ENCODE data around the gene FOXK1.
"Not testable (repeated sequence)": the region's sequence is repeated elsewhere in the genome, so short reads cannot be mapped to it uniquely, and the experiment has no call there.

The FOXK1 gene

GRCh38 chr7:4683884-4684565 is 1.9 kb downstream of the FOXK1 start:
- no peak for TF ChIP-seq CTCF (IDR thresholded peaks at IDR 0.05)
- Mint-ChIP-seq H3K4me1 (peaks cover 46% of the 10 kb centered on the region), H3K4me3 (peak overlapping the region; percentile 92), H3K27ac (peak overlapping the region; percentile 94), H3K27me3 (ENCODE audit: low read depth, poor library complexity) (peaks cover 31% of the 10 kb centered on the region), H3K9me3 (peaks cover 3% of the 10 kb centered on the region), H3K36me3 (ENCODE audit: low read depth) (peaks cover 22% of the 10 kb centered on the region)
- peak; percentile 37 for DNase-seq

- no peak for TF ChIP-seq CTCF (IDR thresholded peaks at IDR 0.05)
- H3K4me3 Mint-ChIP-seq = peak overlapping the region; percentile 92
- H3K36me3 Mint-ChIP-seq (ENCODE audit: low read depth) = peaks cover 28% of the 10 kb centered on the region
- H3K4me1 Mint-ChIP-seq = peaks cover 54% of the 10 kb centered on the region
- peak overlapping the region; percentile 20 for H3K27ac Mint-ChIP-seq
- H3K9me3 Mint-ChIP-seq = peaks cover 3% of the 10 kb centered on the region
- peaks cover 22% of the 10 kb centered on the region for H3K27me3 Mint-ChIP-seq (ENCODE audit: low read depth, poor library complexity)
- no peak for DNase-seq
Measured at GRCh38 chr7:4684846-4685245, 2.8 kb downstream of the FOXK1 start.

GRCh38 chr7:4685676-4686075 is 3.6 kb downstream of the FOXK1 start:
- Mint-ChIP-seq H3K4me1 (peaks cover 62% of the 10 kb centered on the region), H3K36me3 (ENCODE audit: low read depth) (peaks cover 28% of the 10 kb centered on the region), H3K27me3 (ENCODE audit: low read depth, poor library complexity) (peaks cover 14% of the 10 kb centered on the region)
- not testable (repeated sequence) for DNase-seq, H3K9me3 Mint-ChIP-seq, H3K4me3 Mint-ChIP-seq, H3K27ac Mint-ChIP-seq

GRCh38 chr7:4687956-4688355 is 5.9 kb downstream of the FOXK1 start:
- Mint-ChIP-seq H3K27me3 (ENCODE audit: low read depth, poor library complexity) (peaks cover 4% of the 10 kb centered on the region), H3K9me3 (no peaks in the 10 kb centered on the region), H3K27ac (peak overlapping the region; percentile 89), H3K4me1 (peaks cover 76% of the 10 kb centered on the region), H3K36me3 (ENCODE audit: low read depth) (peaks cover 32% of the 10 kb centered on the region), H3K4me3 (no peak overlapping the region)
- no peak for TF ChIP-seq CTCF (IDR thresholded peaks at IDR 0.05)
- no peak for DNase-seq

GRCh38 chr7:4689151-4689550 is 7.1 kb downstream of the FOXK1 start:
- no peak for DNase-seq
- no peak overlapping the region for H3K4me3 Mint-ChIP-seq
- no peak for TF ChIP-seq CTCF (IDR thresholded peaks at IDR 0.05)
- peaks cover 4% of the 10 kb centered on the region for H3K27me3 Mint-ChIP-seq (ENCODE audit: low read depth, poor library complexity)
- no peak overlapping the region for H3K27ac Mint-ChIP-seq
- H3K36me3 Mint-ChIP-seq (ENCODE audit: low read depth) = peaks cover 32% of the 10 kb centered on the region
- H3K4me1 Mint-ChIP-seq = peaks cover 72% of the 10 kb centered on the region
- H3K9me3 Mint-ChIP-seq = no peaks in the 10 kb centered on the region

GRCh38 chr7:4689668-4690067 is 7.6 kb downstream of the FOXK1 start:
- TF ChIP-seq CTCF (IDR thresholded peaks at IDR 0.05) = no peak
- peaks cover 4% of the 10 kb centered on the region for H3K27me3 Mint-ChIP-seq (ENCODE audit: low read depth, poor library complexity)
- H3K4me3 Mint-ChIP-seq = peak overlapping the region; percentile 2
- H3K36me3 Mint-ChIP-seq (ENCODE audit: low read depth) = peaks cover 31% of the 10 kb centered on the region
- H3K27ac Mint-ChIP-seq = peak overlapping the region; percentile 22
- H3K9me3 Mint-ChIP-seq = no peaks in the 10 kb centered on the region
- DNase-seq = no peak
- peaks cover 72% of the 10 kb centered on the region for H3K4me1 Mint-ChIP-seq
